GM19240 (cell line): ENCODE measurements around the gene CAPN11.
"Not testable (repeated sequence)": the region's sequence is repeated elsewhere in the genome, so short reads cannot be mapped to it uniquely, and the experiment has no call there.

Experiments used
- DNase-seq: peaks from one replicate; pipeline ENCODE4 v3.0.0; 2011; ENCODE audit warnings: low spot score; ENCODE audit not compliant: insufficient read length

Gene CAPN11

DNA sequence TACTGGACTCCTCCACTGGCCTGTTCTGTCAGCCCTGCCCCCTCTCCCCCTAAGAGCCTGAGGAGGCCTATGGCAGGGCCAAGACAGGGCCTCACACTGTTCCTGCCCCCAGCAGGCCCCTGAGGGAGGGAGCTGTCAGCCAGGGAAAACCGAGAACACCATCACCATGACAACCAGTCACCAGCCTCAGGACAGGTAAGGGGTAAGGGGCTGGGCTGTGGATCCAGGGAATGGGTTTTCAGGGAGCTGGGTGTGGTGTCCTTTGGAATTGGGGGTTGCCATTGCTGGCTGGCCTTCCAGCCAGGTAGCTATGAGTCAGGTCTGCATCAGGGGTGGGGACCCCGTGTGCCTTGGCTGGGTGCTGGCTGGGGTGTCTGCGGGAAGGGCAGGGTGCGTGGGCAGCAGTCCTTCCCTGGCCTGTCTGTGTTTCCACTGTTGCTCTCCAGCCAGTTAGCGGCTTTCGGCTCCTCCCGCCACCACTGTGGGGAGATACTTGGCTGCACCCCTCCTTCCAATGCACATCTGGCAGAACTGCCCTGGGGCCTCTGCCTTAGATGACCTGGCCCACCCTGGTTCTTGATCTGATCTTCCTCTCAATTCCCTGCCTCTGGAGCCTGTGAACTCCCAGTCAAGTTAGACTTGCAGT, 68.7 kb downstream of the CAPN11 start:
- DNase-seq, result no peak

DNA sequence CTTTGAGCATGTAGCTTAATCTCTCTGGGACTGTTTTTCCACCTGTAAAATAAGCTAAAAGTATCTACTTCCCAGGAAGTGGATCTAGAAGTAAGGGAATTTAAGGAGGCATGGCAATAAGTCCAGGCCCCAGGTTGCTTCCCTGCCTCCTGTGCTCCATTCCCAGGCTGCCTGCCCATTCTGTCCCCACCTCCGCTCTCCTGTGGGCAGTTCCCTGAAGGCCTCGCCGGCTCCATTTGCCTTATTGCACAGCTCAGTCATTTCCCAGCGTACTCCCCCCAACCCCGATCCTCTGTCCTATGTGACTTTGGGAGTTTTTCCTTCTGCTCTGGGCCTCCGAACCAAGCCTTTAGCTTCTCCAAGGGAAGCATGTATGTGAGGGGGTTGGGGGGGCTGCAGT, 69.4 kb downstream of the CAPN11 start:
- no peak for DNase-seq

DNA sequence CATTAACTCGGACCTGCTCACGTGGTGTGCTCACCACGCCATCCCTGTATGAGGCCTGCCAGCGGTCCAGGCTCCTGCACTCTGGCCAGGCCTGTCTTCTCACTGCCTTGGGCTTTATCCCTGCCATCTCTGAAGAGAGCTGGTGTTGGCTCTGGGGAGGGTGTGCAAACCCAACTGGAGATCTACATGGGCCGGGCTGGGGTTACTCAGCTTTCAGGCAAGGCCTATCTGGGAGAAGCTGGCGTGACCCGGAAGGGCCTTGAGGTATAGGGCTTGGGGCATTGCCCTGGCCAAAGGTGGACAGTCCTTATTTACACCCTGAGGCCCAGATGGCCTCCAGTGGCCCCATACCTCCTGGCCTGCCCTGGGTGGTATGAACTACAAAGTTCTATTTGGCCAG, 69.8 kb downstream of the CAPN11 start:
- no peak for DNase-seq

DNA sequence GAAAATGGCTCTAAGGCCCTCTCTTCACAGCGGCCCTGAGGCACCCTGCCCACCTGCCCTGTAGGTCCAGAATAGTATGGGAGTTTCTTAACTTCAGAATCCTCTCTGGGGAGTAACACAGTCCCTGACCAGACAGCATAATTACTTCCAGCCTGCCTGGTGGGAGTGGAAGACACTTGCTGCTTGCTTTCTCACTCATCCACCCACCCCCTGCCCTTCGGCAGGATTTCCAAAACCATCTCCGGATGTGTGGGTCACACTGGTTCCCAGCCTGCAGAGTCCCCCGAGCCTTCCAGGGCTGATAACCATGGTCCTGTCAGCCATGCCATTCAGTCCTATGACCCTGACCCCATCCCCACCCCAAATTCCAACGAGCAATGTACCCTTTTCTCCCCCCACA, 70.2 kb downstream of the CAPN11 start:
- no peak for DNase-seq

DNA sequence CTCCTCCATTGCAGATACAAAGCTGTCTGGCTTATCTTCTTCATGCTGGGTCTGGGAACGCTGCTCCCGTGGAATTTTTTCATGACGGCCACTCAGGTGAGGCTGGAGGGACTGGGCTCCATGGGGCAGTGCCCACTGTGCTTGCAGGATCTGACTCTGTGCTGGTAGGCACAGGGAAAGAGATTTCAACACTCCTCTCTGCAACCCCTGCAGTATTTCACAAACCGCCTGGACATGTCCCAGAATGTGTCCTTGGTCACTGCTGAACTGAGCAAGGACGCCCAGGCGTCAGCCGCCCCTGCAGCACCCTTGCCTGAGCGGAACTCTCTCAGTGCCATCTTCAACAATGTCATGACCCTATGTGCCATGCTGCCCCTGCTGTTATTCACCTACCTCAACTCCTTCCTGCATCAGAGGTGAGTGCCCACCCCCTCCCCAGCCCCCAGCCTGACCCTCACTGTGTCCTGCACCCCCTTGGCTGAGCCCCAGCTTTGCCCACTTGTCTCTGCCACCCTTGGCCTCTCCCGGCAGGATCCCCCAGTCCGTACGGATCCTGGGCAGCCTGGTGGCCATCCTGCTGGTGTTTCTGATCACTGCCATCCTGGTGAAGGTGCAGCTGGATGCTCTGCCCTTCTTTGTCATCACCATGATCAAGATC, 70.9 kb downstream of the CAPN11 start:
- no peak for DNase-seq

DNA sequence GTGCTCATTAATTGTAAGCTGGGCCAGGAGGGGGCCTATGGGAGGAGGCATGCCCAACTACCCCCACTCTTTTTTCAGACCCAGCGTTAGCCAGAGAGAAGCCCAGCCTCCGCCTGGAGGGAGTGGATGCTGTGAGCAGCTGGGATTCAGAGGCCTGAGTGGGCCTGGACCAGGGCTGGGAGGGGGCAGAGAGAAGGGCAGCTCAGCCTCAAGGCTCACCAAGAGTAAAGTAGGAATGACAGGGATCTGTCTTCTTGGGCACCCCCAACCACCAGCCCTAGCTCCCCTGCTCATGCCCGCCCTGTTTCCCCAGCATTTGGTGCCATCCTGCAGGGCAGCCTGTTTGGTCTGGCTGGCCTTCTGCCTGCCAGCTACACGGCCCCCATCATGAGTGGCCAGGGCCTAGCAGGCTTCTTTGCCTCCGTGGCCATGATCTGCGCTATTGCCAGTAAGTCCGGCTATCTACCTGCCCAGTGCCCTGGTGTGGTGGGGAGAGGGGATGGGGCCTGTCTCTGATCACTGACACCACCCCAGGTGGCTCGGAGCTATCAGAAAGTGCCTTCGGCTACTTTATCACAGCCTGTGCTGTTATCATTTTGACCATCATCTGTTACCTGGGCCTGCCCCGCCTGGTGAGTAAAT, 71.5 kb downstream of the CAPN11 start:
- DNase-seq, result no peak

DNA sequence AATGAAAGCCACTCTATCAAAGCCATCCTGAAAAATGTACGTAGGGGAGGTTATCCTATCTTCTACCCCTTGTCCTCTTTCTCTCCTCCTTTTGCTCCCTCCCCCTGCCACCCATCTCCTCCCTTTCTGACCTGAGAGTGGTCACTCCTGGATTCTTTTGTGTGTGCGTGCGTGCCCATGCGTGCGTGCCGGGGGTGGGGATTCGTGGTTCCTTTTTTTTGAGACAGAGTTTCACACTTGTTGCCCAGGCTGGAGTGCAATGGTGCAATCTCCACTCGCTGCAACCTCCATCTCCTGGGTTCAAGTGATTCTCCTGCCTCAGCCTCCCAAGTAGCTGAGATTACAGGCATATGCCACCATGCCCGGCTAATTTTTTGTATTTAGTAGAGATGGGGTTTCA, 72.8 kb downstream of the CAPN11 start:
- not testable (repeated sequence) for DNase-seq

DNA sequence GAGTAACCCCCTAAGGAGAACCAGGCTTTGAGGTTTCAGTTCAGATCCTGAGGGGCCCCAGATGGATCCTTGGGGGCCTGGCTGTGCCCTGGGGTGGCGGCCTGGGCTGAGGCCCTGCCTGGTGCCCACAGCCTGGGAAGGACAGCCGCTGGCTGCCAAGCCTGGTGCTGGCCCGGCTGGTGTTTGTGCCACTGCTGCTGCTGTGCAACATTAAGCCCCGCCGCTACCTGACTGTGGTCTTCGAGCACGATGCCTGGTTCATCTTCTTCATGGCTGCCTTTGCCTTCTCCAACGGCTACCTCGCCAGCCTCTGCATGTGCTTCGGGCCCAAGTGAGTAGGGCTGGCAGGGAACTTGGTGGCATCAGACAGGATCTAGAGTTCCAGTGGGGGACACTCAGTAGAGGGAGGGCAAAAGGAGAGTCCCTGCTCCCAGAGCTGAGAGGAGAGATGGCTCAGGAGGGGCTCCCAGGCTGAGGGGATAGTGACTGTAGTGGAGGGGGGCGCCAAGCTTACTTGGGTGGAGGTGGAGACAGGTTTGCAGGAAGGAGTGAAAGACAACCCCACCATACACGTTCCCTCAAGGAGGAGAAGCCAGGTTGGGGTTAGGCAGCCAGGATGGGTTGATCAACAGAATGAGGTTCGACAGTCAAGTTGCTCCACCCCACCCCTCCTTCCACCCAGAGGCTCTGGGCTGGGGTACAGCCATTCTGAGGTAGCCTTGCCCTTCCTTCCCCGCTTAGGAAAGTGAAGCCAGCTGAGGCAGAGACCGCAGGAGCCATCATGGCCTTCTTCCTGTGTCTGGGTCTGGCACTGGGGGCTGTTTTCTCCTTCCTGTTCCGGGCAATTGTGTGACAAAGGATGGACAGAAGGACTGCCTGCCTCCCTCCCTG, 74.3 kb downstream of the CAPN11 start:
- DNase-seq, result no peak

DNA sequence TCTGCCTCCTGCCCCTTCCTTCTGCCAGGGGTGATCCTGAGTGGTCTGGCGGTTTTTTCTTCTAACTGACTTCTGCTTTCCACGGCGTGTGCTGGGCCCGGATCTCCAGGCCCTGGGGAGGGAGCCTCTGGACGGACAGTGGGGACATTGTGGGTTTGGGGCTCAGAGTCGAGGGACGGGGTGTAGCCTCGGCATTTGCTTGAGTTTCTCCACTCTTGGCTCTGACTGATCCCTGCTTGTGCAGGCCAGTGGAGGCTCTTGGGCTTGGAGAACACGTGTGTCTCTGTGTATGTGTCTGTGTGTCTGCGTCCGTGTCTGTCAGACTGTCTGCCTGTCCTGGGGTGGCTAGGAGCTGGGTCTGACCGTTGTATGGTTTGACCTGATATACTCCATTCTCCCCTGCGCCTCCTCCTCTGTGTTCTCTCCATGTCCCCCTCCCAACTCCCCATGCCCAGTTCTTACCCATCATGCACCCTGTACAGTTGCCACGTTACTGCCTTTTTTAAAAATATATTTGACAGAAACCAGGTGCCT, 75.0 kb downstream of the CAPN11 start:
- no peak for DNase-seq
